Esophagus muscularis mucosa (tissue), 3 donors: Measurements from ENCODE around the gene BFAR.

Experiments used
- POLR2A ChIP-seq: fragments of 450-650 bp; IDR thresholded peaks from one replicate; pipeline ENCODE4 v1.6.1; 2017; ENCODE audit warnings: antibody characterized with exemption, moderate library complexity, mild to moderate bottlenecking, low read depth
- POLR2AphosphoS5 ChIP-seq, 2 donors: sonication (generic); formaldehyde crosslinking; IDR thresholded peaks; one replicate each; pipeline ENCODE4 v1.6.1; 2017; ENCODE audit warnings: antibody characterized with exemption in 2 of 2
- TF ChIP-seq, protein P1 (sequence below), 3 experiments: fragments of 200-600 bp in 2 of 3; fragments of 450-650 bp in 1 of 3; sonication (generic) in 2 of 3; IDR thresholded peaks; one replicate each; pipeline ENCODE4 v1.5.1; 2017 to 2019; ENCODE audit warnings: antibody characterized with exemption in 3 of 3, mild to moderate bottlenecking in 2 of 3, moderate library complexity in 1 of 3

DNA sequence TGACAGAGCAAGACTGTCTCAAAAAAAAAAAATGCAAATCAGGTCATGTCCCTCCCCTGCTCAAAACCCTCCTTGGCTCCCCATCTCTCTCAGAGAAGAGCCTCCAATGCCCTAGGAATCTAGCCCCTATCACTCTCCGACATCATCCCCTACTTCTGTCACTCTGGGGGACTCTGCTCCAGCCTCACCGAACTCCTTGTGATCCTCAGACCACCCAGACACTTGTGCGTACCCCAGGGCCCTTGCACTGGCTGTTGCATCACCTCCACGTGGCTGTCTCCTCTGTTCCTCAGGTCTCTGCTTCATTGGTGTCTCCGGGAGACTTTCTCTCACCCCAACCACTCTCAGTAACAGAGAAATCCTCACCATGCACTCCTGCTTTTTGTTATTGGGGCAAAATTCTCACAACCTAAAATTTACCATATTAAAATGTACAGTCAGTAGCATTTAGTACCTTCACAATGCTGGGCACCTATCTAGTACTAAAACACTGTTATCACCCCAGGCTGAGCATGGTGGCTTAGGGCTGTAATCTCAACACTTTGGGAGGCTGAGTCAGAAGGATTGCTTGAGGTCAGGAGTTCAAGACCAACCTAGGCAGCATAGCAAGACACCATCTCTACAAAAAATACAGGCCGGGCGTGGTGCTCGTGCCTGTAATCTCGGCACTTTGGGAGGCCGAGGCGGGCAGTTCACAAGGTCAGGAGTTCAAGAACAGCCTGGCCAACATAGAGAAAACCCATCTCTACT, 46.2 kb downstream of the BFAR start:
- TF ChIP-seq, protein P1, sequence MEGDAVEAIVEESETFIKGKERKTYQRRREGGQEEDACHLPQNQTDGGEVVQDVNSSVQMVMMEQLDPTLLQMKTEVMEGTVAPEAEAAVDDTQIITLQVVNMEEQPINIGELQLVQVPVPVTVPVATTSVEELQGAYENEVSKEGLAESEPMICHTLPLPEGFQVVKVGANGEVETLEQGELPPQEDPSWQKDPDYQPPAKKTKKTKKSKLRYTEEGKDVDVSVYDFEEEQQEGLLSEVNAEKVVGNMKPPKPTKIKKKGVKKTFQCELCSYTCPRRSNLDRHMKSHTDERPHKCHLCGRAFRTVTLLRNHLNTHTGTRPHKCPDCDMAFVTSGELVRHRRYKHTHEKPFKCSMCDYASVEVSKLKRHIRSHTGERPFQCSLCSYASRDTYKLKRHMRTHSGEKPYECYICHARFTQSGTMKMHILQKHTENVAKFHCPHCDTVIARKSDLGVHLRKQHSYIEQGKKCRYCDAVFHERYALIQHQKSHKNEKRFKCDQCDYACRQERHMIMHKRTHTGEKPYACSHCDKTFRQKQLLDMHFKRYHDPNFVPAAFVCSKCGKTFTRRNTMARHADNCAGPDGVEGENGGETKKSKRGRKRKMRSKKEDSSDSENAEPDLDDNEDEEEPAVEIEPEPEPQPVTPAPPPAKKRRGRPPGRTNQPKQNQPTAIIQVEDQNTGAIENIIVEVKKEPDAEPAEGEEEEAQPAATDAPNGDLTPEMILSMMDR (IDR thresholded peaks at IDR 0.05) = no peak
- TF ChIP-seq POLR2A = no peak
- TF ChIP-seq POLR2AphosphoS5 (IDR thresholded peaks at IDR 0.05) = no peak
